K562 (cell line): ENCODE data around the gene PM20D1. TPM values are rescaled to one million over a fixed set of nuclear protein-coding genes. Genes with fewer than 3 reads are reported as not detected.

Experiments used
- ATAC-seq: fragments of 200-7000 bp; cut with Tn5 transposase; 3 replicates; pipeline ENCODE4 v1.9.1; 2020; ENCODE audit warnings: moderate library complexity
- BruUV-seq: library from RNA; stranded (reverse); fragments of 400-500 nt; replicated peaks from 2 replicates; lab custom pipeline; 2021; lab: Mats Ljungman, UMichigan
- CTCF ChIA-PET: fragments of 300-600 bp; formaldehyde crosslinking; extraction: SDS; loops from one replicate; lab custom pipeline; 2021; ENCODE audit warnings: low intra/inter-chr PET ratio; lab: Yijun Ruan, JAX
- POLR2A ChIA-PET: fragments of 300-600, 350-650 bp; sonication (Branson Sonifier 250); formaldehyde crosslinking; extraction: SDS; loops from one replicate; lab custom pipeline; 2021; ENCODE audit warnings: antibody characterized with exemption, inconsistent platforms; lab: Yijun Ruan, JAX
- DNase-seq, 4 experiments: peaks; one replicate each; pipeline versions ENCODE4 v3.0.0 to v3.0.0-alpha.2; 2011 to 2018; ENCODE audit warnings: low spot score in 3 of 4, mixed read lengths in 3 of 4; ENCODE audit errors: extremely low read depth in 1 of 4
- FAIRE-seq: peaks from 2 replicates; lab custom pipeline; 2011; peaks lifted over from hg19 to GRCh38; lab: Jason Lieb, UNC
- H2AFZ ChIP-seq: 2 replicates; pipeline ENCODE4 v1.6.0; 2011; ENCODE audit warnings: low read depth, low read length, control low read depth, inconsistent platforms
- H3K27ac ChIP-seq: fragments of 200-600 bp; 3 replicates; pipeline ENCODE4 v1.8.0; 2011; ENCODE audit warnings: low read depth, mild to moderate bottlenecking, control low read depth, inconsistent platforms, low read length, moderate library complexity, mixed read lengths; ENCODE audit errors: extremely low read depth
- H3K27me3 ChIP-seq, 2 experiments: fragments of 300-600 bp in 1 of 2; 2 replicates in 1 of 2; 3 replicates in 1 of 2; pipeline versions ENCODE4 v1.6.0 to v1.8.0; 2011; ENCODE audit warnings: inconsistent platforms in 2 of 2, low read length in 2 of 2, mild to moderate bottlenecking in 1 of 2, mixed read lengths in 1 of 2, moderate library complexity in 1 of 2; ENCODE audit not compliant: control insufficient read depth in 2 of 2, insufficient read depth in 2 of 2
- H3K36me3 ChIP-seq: fragments of 300-600 bp; 3 replicates; pipeline ENCODE4 v1.8.0; 2011; ENCODE audit warnings: mild to moderate bottlenecking, low read length, inconsistent platforms; ENCODE audit not compliant: control insufficient read depth, insufficient read depth
- H3K4me1 ChIP-seq, 2 experiments: fragments of 200-600 bp in 1 of 2; replicated peaks in 1 of 2; 2 replicates in 1 of 2; 3 replicates in 1 of 2; pipeline versions ENCODE4 v1.5.1 to v1.8.0; 2011; ENCODE audit warnings: inconsistent platforms in 2 of 2, low read length in 2 of 2, mild to moderate bottlenecking in 1 of 2, mixed read lengths in 1 of 2, moderate library complexity in 1 of 2; ENCODE audit not compliant: control insufficient read depth in 2 of 2, insufficient read depth in 2 of 2
- H3K4me2 ChIP-seq: 2 replicates; pipeline ENCODE4 v1.6.1; 2011; ENCODE audit warnings: low read length, control low read depth, inconsistent platforms, mixed read lengths; ENCODE audit not compliant: insufficient read depth
- H3K4me3 ChIP-seq: fragments of 200-600 bp; sonication (generic), shearing (Covaris generic); 2 replicates; pipeline ENCODE4 v1.5.1; 2016; ENCODE audit warnings: control low read depth, inconsistent platforms
- H3K79me2 ChIP-seq: fragments of 200-600 bp; 3 replicates; pipeline ENCODE4 v1.8.0; 2011; ENCODE audit warnings: low read length, inconsistent platforms; ENCODE audit not compliant: control insufficient read depth, insufficient read depth
- H3K9ac ChIP-seq, 2 experiments: 2 replicates each; pipeline versions ENCODE4 v1.6.0 to v1.6.1; 2011; ENCODE audit warnings: low read depth in 2 of 2, low read length in 2 of 2, control low read depth in 1 of 2, inconsistent platforms in 1 of 2, mild to moderate bottlenecking in 1 of 2, mixed read lengths in 1 of 2; ENCODE audit not compliant: insufficient read depth in 1 of 2
- H3K9me1 ChIP-seq: one replicate; pipeline ENCODE4 v1.6.0; 2011; ENCODE audit warnings: inconsistent platforms, mild to moderate bottlenecking, low read length, moderate library complexity; ENCODE audit not compliant: control insufficient read depth, insufficient read depth
- H3K9me3 ChIP-seq: replicated peaks from 2 replicates; pipeline ENCODE4 v1.5.1; 2011; ENCODE audit warnings: low read depth, low read length, inconsistent platforms; ENCODE audit not compliant: control insufficient read depth, insufficient read depth
- H4K20me1 ChIP-seq: replicated peaks from 2 replicates; pipeline ENCODE4 v1.6.1; 2011; ENCODE audit warnings: low read length, inconsistent platforms, mixed read lengths; ENCODE audit not compliant: control insufficient read depth, insufficient read depth
- BRCA1 ChIP-seq, 2 experiments: fragments of 450-650 bp in 1 of 2; sonication (generic) in 1 of 2; formaldehyde crosslinking in 1 of 2; IDR thresholded peaks; 2 replicates each; pipeline versions ENCODE4 v1.5.0 to v1.6.1; 2017 to 2020; ENCODE audit warnings: mild to moderate bottlenecking in 1 of 2, missing genetic modification reagents in 1 of 2
- HIVEP1 ChIP-seq: fragments of 250-450 bp; sonication (Bioruptor Pico); IDR thresholded peaks from 2 replicates; pipeline ENCODE4 v1.4.0; 2020; ENCODE audit warnings: mild to moderate bottlenecking
- MBD1 ChIP-seq: fragments of 250-450 bp; sonication (Bioruptor Pico); IDR thresholded peaks from 2 replicates; pipeline ENCODE4 v1.8.0; 2022; ENCODE audit warnings: inconsistent platforms
- SMAD4 ChIP-seq: fragments of 250-450 bp; sonication (Bioruptor Pico); conservative IDR thresholded peaks from 2 replicates; pipeline ENCODE4 v1.8.0; 2021; ENCODE audit warnings: inconsistent platforms, mild to moderate bottlenecking, moderate library complexity
- SNRNP70 ChIP-seq: fragments of 200-400 bp; formaldehyde crosslinking; optimal IDR thresholded peaks from 2 replicates; pipeline ENCODE3; 2017; ENCODE audit warnings: low read depth, low read length
- TAF7 ChIP-seq: fragments of 450-650 bp; IDR thresholded peaks from 2 replicates; pipeline ENCODE4 v1.6.1; 2016; ENCODE audit warnings: missing genetic modification characterization, missing compliant biosample characterization
- ZBTB33 ChIP-seq: sonication (generic); formaldehyde crosslinking; IDR thresholded peaks from 2 replicates; pipeline ENCODE4 v1.8.1; 2023; ENCODE audit warnings: mild to moderate bottlenecking, missing genetic modification reagents
- ZFPM2 ChIP-seq: fragments of 250-450 bp; sonication (Bioruptor Pico); IDR thresholded peaks from 2 replicates; pipeline ENCODE4 v1.5.1; 2022; ENCODE audit warnings: mild to moderate bottlenecking
- ZNF124 ChIP-seq: sonication (generic); formaldehyde crosslinking; IDR thresholded peaks from 2 replicates; pipeline ENCODE4 v1.8.1; 2022; ENCODE audit warnings: missing genetic modification reagents
- ZNF146 ChIP-seq: IDR thresholded peaks from one replicate; pipeline ENCODE4 v1.6.1; 2018; ENCODE audit warnings: missing compliant biosample characterization; ENCODE audit not compliant: unreplicated experiment
- ZNF311 ChIP-seq: fragments of 250-450 bp; sonication (Bioruptor Pico); IDR thresholded peaks from 2 replicates; pipeline ENCODE4 v1.4.0; 2020; ENCODE audit warnings: mild to moderate bottlenecking, moderate library complexity
- ZNF77 ChIP-seq: fragments of 250-450 bp; sonication (Bioruptor Pico); IDR thresholded peaks from 2 replicates; pipeline ENCODE4 v1.5.0; 2020
- ZNF830 ChIP-seq: fragments of 250-450 bp; sonication (Bioruptor Pico); IDR thresholded peaks from 2 replicates; pipeline ENCODE4 v1.5.0; 2021; ENCODE audit warnings: mild to moderate bottlenecking
- WGBS: fragments of 100-300 bp; shearing (Covaris generic); methylation state at CpG from one replicate; pipeline ENCODE4 v1.1.6; 2016; ENCODE audit warnings: low coverage, mixed read lengths; ENCODE audit not compliant: insufficient coverage; ENCODE audit errors: missing lambda C conversion rate; 5-methylcytosine and 5-hydroxymethylcytosine counted together
- in situ Hi-C: fragments of 300-500 bp; cut with MboI; formaldehyde crosslinking; loops from 4 replicates; pipeline ENCODE4 v1.15.0; 2018; ENCODE audit warnings: inconsistent platforms, mixed read lengths
- intact Hi-C: fragments of 100-400 bp; cut with micrococcal nuclease; formaldehyde crosslinking; loops from 2 replicates; pipeline ENCODE4 v1.14.2; 2022
- polyA plus RNA-seq, 8 experiments: library from polyadenylated mRNA; depleted of rRNA in 4 of 8; stranded (reverse) in 5 of 8; unstranded in 3 of 8; fragments of >200 nt; fragmentation: Nextera tagmentation in 2 of 8; fragmentation: Illumina TruSeq in 1 of 8; extraction: Ambion mirVana in 2 of 8; extraction: Trizol in 1 of 8; gene quantifications; 2 replicates each; pipeline versions ENCODE4 v1.2.1 to v1.2.3, GENCODE V29; 2011 to 2014; ENCODE audit warnings: inconsistent platforms in 1 of 8, missing spikeins in 1 of 8
- total RNA-seq, 7 experiments: library from RNA; depleted of rRNA in 6 of 7; stranded (reverse); fragments of >200 nt in 6 of 7; fragmentation: Illumina TruSeq in 2 of 7; extraction: Trizol in 2 of 7; gene quantifications; 2 replicates each; pipeline versions ENCODE4 v1.2.1 to v1.2.3, GENCODE V29; 2011 to 2021; ENCODE audit warnings: low replicate concordance in 1 of 7
- TF ChIP-seq, protein P1 (sequence below): fragments of 200-400 bp; formaldehyde crosslinking; IDR thresholded peaks from 2 replicates; pipeline ENCODE4 v1.6.1; 2017; ENCODE audit warnings: mild to moderate bottlenecking, low read depth, low read length, moderate library complexity
- TF ChIP-seq, protein P2 (sequence below): sonication (generic); formaldehyde crosslinking; IDR thresholded peaks from 2 replicates; pipeline ENCODE4 v1.8.0; 2022; ENCODE audit warnings: missing genetic modification reagents, mild to moderate bottlenecking, borderline replicate concordance

The PM20D1 gene
- total and polyA plus RNA-seq, 9 of the 15 experiments (the other 6 are each of a cell fraction or from before 2014, with no cell fraction given) = not detected

- H3K27ac ChIP-seq = no peak overlapping the region
- H3K4me3 ChIP-seq = no peak overlapping the region
- H2AFZ ChIP-seq = no peak overlapping the region
- POLR2A ChIA-PET = interaction anchor here (0.6 to 1.3 kb wide), 5 partner anchors 9 to 52 kb away, joined by 3 to 4 read pairs (median 3); no protein-coding TSS in a partner anchor
- no peaks in the 10 kb centered on the region for H3K36me3 ChIP-seq
- H3K79me2 ChIP-seq = no peaks in the 10 kb centered on the region
- WGBS = 10% methylated on average over 4 of the region's 4 CpGs
- in situ Hi-C loops (no loop called here), intact Hi-C loops (loop anchor here (10.0 kb wide), 1 partner anchor 188 kb away; no protein-coding TSS in a partner anchor)
- H4K20me1 ChIP-seq = no peaks in the 10 kb centered on the region
- H3K27me3 ChIP-seq = no peaks in the 10 kb centered on the region; a peak in 2 of 5 replicates
- CTCF ChIA-PET = no interaction called here
- no peak for FAIRE-seq
- H3K9me3 ChIP-seq = no peaks in the 10 kb centered on the region
- no peak overlapping the region for H3K4me2 ChIP-seq
- H3K9ac ChIP-seq = peak overlapping the region in 1 of 2 experiments; percentile 53; a peak in 1 of 4 replicates
- no peaks in the 10 kb centered on the region for H3K9me1 ChIP-seq
- peaks cover 7 to 17% of the 10 kb centered on the region in 2 experiments; a peak in 4 of 5 replicates for H3K4me1 ChIP-seq
- no TSS peak for BruUV-seq
- ATAC-seq = no peak
- DNase-seq = no peak
- no peak for TF ChIP-seq SNRNP70
- TF ChIP-seq BRCA1 (IDR thresholded peaks at IDR 0.05) = no peak
- no peak for TF ChIP-seq BRCA1 (CRISPR knock-in tag; IDR thresholded peaks at IDR 0.05)
- TF ChIP-seq, protein P1, sequence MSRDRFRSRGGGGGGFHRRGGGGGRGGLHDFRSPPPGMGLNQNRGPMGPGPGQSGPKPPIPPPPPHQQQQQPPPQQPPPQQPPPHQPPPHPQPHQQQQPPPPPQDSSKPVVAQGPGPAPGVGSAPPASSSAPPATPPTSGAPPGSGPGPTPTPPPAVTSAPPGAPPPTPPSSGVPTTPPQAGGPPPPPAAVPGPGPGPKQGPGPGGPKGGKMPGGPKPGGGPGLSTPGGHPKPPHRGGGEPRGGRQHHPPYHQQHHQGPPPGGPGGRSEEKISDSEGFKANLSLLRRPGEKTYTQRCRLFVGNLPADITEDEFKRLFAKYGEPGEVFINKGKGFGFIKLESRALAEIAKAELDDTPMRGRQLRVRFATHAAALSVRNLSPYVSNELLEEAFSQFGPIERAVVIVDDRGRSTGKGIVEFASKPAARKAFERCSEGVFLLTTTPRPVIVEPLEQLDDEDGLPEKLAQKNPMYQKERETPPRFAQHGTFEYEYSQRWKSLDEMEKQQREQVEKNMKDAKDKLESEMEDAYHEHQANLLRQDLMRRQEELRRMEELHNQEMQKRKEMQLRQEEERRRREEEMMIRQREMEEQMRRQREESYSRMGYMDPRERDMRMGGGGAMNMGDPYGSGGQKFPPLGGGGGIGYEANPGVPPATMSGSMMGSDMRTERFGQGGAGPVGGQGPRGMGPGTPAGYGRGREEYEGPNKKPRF = no peak
- no peak for TF ChIP-seq ZNF311 (CRISPR knock-in tag)
- no peak for TF ChIP-seq ZNF830 (CRISPR knock-in tag)
- TF ChIP-seq, protein P2, sequence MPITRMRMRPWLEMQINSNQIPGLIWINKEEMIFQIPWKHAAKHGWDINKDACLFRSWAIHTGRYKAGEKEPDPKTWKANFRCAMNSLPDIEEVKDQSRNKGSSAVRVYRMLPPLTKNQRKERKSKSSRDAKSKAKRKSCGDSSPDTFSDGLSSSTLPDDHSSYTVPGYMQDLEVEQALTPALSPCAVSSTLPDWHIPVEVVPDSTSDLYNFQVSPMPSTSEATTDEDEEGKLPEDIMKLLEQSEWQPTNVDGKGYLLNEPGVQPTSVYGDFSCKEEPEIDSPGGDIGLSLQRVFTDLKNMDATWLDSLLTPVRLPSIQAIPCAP (CRISPR knock-in tag) = no peak
- TF ChIP-seq ZNF77 (CRISPR knock-in tag) = no peak
- TF ChIP-seq HIVEP1 = no peak
- TF ChIP-seq ZNF146 (CRISPR knock-in tag) = no peak
- no peak for TF ChIP-seq ZBTB33 (CRISPR knock-in tag)
- TF ChIP-seq SMAD4 = no peak
- no peak for TF ChIP-seq ZNF124
- no peak for TF ChIP-seq TAF7 (tag)
- TF ChIP-seq MBD1 (CRISPR knock-in tag) = no peak
- TF ChIP-seq ZFPM2 (CRISPR knock-in tag) = no peak
Measured at GRCh38 chr1:205782627-205783432, 67.1 kb downstream of the PM20D1 start.
